Measurements from ENCODE around the gene KCND1.

- TF ChIP-seq CTCF (conservative IDR thresholded peaks at IDR 0.05; ENCODE audit: low read depth, low read length) = no peak
- TF ChIP-seq EZH2 (IDR thresholded peaks at IDR 0.05; ENCODE audit: low read length, unreplicated experiment) = no peak
- no peak for TF ChIP-seq EZH2phosphoT487 (IDR thresholded peaks at IDR 0.05; ENCODE audit: borderline replicate concordance, low read length)
Measured at GRCh38 chrX:49019599-49020249, 48.1 kb upstream of the KCND1 start.

Data from PC-3 (cell line).